Large intestine (tissue), 3 donors: ENCODE data around the gene BATF3. TPM values are rescaled to one million over a fixed set of nuclear protein-coding genes. Genes with fewer than 3 reads are reported as not detected.
"Not testable (repeated sequence)": the region's sequence is repeated elsewhere in the genome, so short reads cannot be mapped to it uniquely, and the experiment has no call there.

Experiments
- DNase-seq, 2 donors: peaks; one replicate each; pipeline versions ENCODE4 v3.0.0 to v3.0.0-alpha.2; 2013
- H3K27ac ChIP-seq: one replicate; pipeline ENCODE4 v1.5.1; 2013; ENCODE audit warnings: low read length
- H3K27me3 ChIP-seq: 2 replicates; pipeline ENCODE4 v1.6.1; 2013; ENCODE audit warnings: low read length; ENCODE audit not compliant: control insufficient read depth, insufficient read depth
- H3K36me3 ChIP-seq: 2 replicates; pipeline ENCODE4 v1.6.1; 2013; ENCODE audit warnings: low read length; ENCODE audit not compliant: control insufficient read depth, insufficient read depth
- H3K4me1 ChIP-seq: one replicate; pipeline ENCODE4 v1.6.1; 2013; ENCODE audit warnings: low read length; ENCODE audit not compliant: control insufficient read depth, insufficient read depth
- H3K4me3 ChIP-seq: one replicate; pipeline ENCODE4 v1.5.1; 2013; ENCODE audit warnings: low read length
- H3K9me3 ChIP-seq: one replicate; pipeline ENCODE4 v1.6.1; 2013; ENCODE audit warnings: mild to moderate bottlenecking, low read depth, low read length, moderate library complexity; ENCODE audit not compliant: control insufficient read depth
- WGBS: methylation state at CpG from one replicate; pipeline ENCODE4 v1.1.5; 2013; ENCODE audit warnings: low lambda C conversion rate; ENCODE audit not compliant: insufficient coverage; 5-methylcytosine and 5-hydroxymethylcytosine counted together
- polyA plus RNA-seq: library from polyadenylated mRNA; unstranded; fragments of 120-200 nt; gene quantifications from one replicate; pipeline ENCODE4 v1.2.1, GENCODE V29; 2013

Gene BATF3
- polyA plus RNA-seq, 1 donor: 3.0 TPM

GRCh38 chr1:212665241-212666115, 34.2 kb downstream of the BATF3 start:
- H3K9me3 ChIP-seq: no peaks in the 10 kb centered on the region
- no peaks in the 10 kb centered on the region for H3K36me3 ChIP-seq
- no peak overlapping the region for H3K27ac ChIP-seq
- no CpG with 5 or more reads among the region's 37 CpGs for WGBS
- DNase-seq: peak; percentile 80 to 87
- H3K4me1 ChIP-seq: peaks cover 14% of the 10 kb centered on the region
- H3K4me3 ChIP-seq: peak overlapping the region; percentile 53
- H3K27me3 ChIP-seq: no peaks in the 10 kb centered on the region

GRCh38 chr1:212664409-212665199, 35.0 kb downstream of the BATF3 start:
- no peaks in the 10 kb centered on the region for H3K27me3 ChIP-seq
- no peak for DNase-seq
- no peaks in the 10 kb centered on the region for H3K9me3 ChIP-seq
- no peaks in the 10 kb centered on the region for H3K36me3 ChIP-seq
- peaks cover 12% of the 10 kb centered on the region for H3K4me1 ChIP-seq
- H3K4me3 ChIP-seq: no peak overlapping the region
- no CpG with 5 or more reads among the region's 11 CpGs for whole genome bisulfite sequencing
- H3K27ac ChIP-seq: no peak overlapping the region

GRCh38 chr1:212658250-212658649, 41.4 kb downstream of the BATF3 start:
- not testable (repeated sequence) for H3K4me1 ChIP-seq, H3K27ac ChIP-seq, H3K4me3 ChIP-seq, DNase-seq, H3K9me3 ChIP-seq, H3K27me3 ChIP-seq, H3K36me3 ChIP-seq
- no CpG with 5 or more reads among the region's 7 CpGs for WGBS

- Histone ChIP-seq H3K4me1 (no peaks in the 10 kb centered on the region), H3K27me3 (no peaks in the 10 kb centered on the region), H3K9me3 (no peaks in the 10 kb centered on the region), H3K27ac (no peak overlapping the region), H3K36me3 (no peaks in the 10 kb centered on the region), H3K4me3 (no peak overlapping the region)
- no peak for DNase-seq
- WGBS: 90% methylated on average over 2 of the region's 5 CpGs
These were observed 42.9 kb downstream of the BATF3 start for GRCh38 chr1:212656730-212657129.

- no peak overlapping the region for H3K4me3 ChIP-seq
- H3K27me3 ChIP-seq: no peaks in the 10 kb centered on the region
- H3K36me3 ChIP-seq: no peaks in the 10 kb centered on the region
- no peaks in the 10 kb centered on the region for H3K4me1 ChIP-seq
- DNase-seq: no peak
- WGBS: 20% methylated on average over 1 of the region's 6 CpGs
- no peak overlapping the region for H3K27ac ChIP-seq
- no peaks in the 10 kb centered on the region for H3K9me3 ChIP-seq
These were observed 43.8 kb downstream of the BATF3 start for GRCh38 chr1:212655668-212656440.

- WGBS: no CpG with 5 or more reads among the region's 1 CpG
These were observed 47.0 kb downstream of the BATF3 start for GRCh38 chr1:212652609-212653008.

GRCh38 chr1:212651977-212652376, 47.7 kb downstream of the BATF3 start:
- Histone ChIP-seq H3K9me3 (no peaks in the 10 kb centered on the region), H3K27ac (no peak overlapping the region), H3K4me3 (no peak overlapping the region), H3K4me1 (no peaks in the 10 kb centered on the region), H3K27me3 (no peaks in the 10 kb centered on the region), H3K36me3 (no peaks in the 10 kb centered on the region)
- WGBS: 86% methylated on average over 1 of the region's 3 CpGs
- no peak for DNase-seq

More at GRCh38 chr1:212652609-212653008, 47.0 kb downstream of the BATF3 start:
- H3K27me3 ChIP-seq: no peaks in the 10 kb centered on the region
- H3K9me3 ChIP-seq: no peaks in the 10 kb centered on the region
- H3K4me1 ChIP-seq: no peaks in the 10 kb centered on the region
- H3K4me3 ChIP-seq: no peak overlapping the region
- no peak overlapping the region for H3K27ac ChIP-seq
- no peak for DNase-seq
- no peaks in the 10 kb centered on the region for H3K36me3 ChIP-seq

- no peak for DNase-seq
- Histone ChIP-seq H3K9me3 (no peaks in the 10 kb centered on the region), H3K4me3 (no peak overlapping the region), H3K36me3 (no peaks in the 10 kb centered on the region), H3K27me3 (no peaks in the 10 kb centered on the region), H3K27ac (no peak overlapping the region), H3K4me1 (peaks cover 2% of the 10 kb centered on the region)
- 100% methylated on average over 2 of the region's 4 CpGs for WGBS
These were observed 48.1 kb downstream of the BATF3 start for GRCh38 chr1:212651521-212651920.

GRCh38 chr1:212650228-212650627, 49.4 kb downstream of the BATF3 start:
- Histone ChIP-seq H3K4me1 (peaks cover 14% of the 10 kb centered on the region), H3K4me3 (no peak overlapping the region), H3K27ac (no peak overlapping the region), H3K36me3 (no peaks in the 10 kb centered on the region), H3K9me3 (no peaks in the 10 kb centered on the region), H3K27me3 (no peaks in the 10 kb centered on the region)
- DNase-seq: no peak
- WGBS: 44% methylated on average over 2 of the region's 3 CpGs

- no peak for DNase-seq
- Histone ChIP-seq H3K4me1 (peaks cover 26% of the 10 kb centered on the region), H3K36me3 (no peaks in the 10 kb centered on the region), H3K27ac (no peak overlapping the region), H3K4me3 (no peak overlapping the region), H3K27me3 (no peaks in the 10 kb centered on the region), H3K9me3 (no peaks in the 10 kb centered on the region)
- WGBS: 100% methylated on average over 2 of the region's 2 CpGs
These were observed 50.6 kb downstream of the BATF3 start for GRCh38 chr1:212649020-212649419.
